HG03342 (cell line): ENCODE measurements around the gene CC2D1B.

Experiments
- ATAC-seq: cut with Tn5 transposase; IDR thresholded peaks from one replicate; pipeline ENCODE4 v1.9.1; 2021; ENCODE audit warnings: mild to moderate bottlenecking, moderate library complexity; ENCODE audit not compliant: unreplicated experiment

Gene CC2D1B

GRCh38 chr1:52360595-52360968 is 5.4 kb downstream of the CC2D1B start:
- no peak for ATAC-seq

DNA sequence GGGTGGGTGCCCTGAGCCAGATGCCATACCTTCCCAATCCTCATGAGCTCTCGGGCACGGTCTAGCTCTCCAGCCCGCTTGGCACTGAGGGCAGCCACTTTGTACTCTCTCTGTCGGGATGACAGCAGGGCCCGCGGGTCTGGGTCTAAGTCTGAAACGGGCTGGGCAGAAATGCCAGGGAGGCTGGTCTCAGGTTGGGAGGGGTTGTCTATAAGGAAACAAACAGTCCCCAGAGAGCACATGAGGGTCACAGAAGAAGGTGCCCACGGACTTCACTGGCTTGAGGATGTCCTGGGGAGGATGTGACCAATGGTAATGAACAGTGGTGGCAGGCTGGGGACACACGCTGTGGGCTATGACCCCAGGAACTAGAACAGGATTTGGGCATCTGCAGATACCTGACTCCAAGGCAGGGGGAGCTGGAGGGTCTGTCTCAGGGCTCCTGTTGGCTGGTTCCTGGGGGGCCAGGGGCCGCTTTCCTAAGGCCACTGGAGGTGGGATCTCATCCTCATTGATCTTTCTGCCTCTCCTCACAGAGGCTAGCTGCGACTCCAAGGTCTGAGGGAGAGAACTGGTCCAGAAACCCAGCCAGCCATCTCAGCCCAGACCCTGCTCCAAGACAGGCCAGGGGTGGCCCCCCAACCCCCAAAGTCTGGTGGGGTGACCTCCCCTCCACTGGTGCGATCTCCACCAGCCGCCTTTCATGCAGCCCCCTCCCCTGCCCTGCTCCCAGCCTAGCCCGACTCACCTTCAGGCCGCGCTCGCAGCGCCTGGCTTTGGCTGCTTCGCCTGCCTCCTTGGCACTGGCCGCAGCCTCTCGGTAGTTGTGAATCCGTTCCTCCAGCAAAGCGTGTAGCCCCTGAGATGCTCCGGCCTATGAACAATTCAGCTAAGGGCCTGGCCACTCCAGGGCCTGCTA is 6.1 kb downstream of the CC2D1B start:
- no peak for ATAC-seq

DNA sequence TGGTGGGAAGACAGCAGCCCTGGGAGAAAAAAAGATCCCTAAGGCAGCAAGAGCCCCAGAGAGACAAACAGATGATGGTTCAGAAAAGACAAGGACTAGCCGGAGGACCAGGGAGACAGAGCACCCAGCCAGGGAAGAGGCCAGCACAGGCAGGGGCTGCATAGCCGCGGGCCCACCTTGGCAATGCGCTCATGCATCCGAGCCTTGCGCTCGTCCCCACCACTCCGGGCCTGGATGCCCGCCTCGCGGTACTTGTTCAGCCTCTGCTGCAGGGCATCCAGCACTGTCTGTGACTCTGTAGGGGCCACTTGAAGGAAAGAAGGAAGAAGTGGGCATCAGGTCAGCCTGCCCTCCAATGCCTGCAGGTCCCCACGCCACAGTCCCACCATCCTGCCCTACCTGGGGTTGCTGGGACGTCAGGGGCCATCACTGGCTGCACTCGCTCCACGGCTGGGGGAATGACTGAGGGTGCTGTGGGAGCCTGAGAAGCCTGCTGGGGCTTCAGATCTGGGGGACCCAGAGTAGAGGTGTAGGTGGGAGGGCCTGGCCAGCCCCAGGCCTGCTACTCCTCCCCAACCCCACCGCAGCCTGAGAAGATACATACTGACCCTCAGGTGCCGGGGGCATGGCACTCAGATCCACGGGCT is 7.0 kb downstream of the CC2D1B start:
- ATAC-seq = no peak

GRCh38 chr1:52357397-52357796 is 8.6 kb downstream of the CC2D1B start:
- ATAC-seq = no peak

GRCh38 chr1:52356818-52357355 is 9.1 kb downstream of the CC2D1B start:
- ATAC-seq = no peak

DNA sequence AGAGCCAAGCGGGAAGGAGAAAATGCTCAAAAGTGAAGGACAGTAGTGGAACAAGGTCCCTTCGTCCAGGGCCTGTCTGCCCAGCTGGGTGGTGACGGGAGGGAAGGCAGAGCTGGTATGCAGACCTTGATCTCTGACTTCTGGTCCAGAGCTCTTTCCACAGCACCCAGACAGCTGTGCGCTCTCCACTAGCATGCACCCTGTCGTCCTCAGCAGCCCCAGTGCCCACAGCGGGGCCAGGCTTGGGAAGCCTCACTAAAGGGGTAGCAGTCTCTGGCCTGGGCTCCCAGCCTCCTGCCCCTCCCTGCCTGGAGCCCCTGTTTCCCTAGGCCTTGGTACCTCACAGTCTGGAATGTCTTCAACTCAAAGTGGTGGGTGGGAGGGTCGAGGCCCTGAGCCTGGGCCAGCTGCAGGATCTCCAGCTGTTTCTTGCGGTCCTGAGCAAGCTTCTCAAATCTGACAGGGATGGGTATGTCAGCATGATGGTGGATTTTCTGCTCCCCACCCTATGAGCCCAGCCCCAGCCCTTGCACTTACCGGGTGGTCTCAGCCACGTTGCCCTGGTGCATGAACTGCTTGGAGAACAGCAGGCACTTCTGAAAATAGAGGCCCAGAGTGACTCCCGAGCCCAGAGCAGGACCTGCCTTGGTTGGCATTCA is 10.0 kb downstream of the CC2D1B start:
- no peak for ATAC-seq

DNA sequence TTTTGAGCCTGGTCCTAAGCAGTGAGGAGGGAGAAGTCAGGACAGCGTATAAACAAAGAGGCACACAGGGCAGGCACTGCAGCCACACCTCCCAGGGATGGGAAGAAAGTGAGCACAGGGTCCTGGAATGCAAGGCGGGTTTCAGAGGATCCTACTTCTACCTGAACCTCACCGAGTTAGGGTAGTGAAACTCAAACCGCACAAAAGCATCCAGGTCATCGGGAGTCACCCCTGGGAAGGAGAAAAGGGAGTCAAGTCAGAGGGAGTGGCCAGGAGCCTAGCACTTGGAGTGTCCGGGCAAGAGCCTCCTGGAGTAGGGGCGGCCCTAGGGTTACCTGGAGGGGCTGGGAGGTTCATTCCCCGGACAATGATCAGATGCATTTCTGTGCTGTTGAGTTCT is 10.6 kb downstream of the CC2D1B start:
- ATAC-seq = no peak

- ATAC-seq = no peak
These were observed 13.3 kb downstream of the CC2D1B start for GRCh38 chr1:52352690-52353089.

- no peak for ATAC-seq
These were observed 17.2 kb downstream of the CC2D1B start for GRCh38 chr1:52348704-52349300.

DNA sequence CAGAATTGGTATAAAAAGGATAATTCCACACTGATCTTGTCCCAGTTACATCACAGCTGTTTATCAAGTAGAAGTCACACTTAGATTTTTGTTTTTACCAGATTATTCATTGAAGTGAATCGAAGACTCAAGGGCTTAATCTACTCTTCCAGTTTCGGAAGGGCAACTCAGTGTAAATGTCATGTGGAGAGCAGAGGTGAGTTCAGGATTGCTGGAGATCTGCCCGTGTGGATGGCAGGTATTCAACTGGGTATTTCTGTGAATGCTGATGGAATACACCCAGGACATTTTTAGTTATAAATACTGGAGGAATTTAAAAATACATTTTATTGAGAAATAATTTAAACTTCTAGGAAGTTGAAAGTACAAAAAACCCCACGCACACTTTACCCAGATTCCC is 19.4 kb downstream of the CC2D1B start:
- no peak for ATAC-seq

DNA sequence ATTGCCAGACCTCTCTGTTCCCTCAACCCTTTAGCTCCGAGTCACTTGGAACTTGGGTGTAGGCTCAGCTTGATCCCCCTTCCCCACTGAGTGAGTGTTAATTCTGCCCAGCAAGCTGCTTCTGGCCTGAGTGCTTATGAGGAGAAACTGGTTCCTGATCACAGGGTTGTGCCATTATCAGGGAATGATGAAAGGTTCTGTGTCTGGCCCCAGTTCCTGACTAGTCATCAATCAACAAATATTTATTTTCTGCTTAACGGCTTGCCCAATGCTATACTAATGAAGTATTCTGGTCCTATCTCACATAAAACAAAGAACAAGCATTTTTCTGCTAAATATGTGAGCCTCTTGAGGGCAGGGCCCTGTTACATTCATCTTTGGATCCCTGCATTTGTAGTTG is 20.8 kb downstream of the CC2D1B start:
- ATAC-seq = no peak

DNA sequence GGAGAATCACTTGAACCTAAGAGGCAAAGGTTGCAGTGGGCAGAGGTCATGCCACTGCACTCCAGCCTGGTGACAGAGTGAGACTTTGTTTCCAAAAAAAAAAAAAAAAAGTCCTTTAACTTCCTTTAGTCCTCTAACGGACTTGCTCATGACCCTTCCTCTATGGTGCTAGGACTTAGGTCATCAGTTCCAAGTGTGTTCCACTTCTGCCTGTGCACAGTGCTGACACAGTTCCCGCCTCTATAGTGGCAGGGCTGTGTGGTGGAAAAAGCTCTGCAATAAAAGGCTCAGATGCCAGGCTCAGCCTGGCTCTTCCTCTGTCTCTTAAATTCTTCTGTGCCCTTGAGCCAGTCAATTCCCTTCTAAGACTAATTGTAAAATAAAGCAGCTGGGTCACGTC is 22.0 kb downstream of the CC2D1B start:
- ATAC-seq = no peak

GRCh38 chr1:52341655-52342260 is 24.2 kb downstream of the CC2D1B start:
- ATAC-seq = no peak

GRCh38 chr1:52337439-52337838 is 28.6 kb downstream of the CC2D1B start:
- ATAC-seq = no peak

DNA sequence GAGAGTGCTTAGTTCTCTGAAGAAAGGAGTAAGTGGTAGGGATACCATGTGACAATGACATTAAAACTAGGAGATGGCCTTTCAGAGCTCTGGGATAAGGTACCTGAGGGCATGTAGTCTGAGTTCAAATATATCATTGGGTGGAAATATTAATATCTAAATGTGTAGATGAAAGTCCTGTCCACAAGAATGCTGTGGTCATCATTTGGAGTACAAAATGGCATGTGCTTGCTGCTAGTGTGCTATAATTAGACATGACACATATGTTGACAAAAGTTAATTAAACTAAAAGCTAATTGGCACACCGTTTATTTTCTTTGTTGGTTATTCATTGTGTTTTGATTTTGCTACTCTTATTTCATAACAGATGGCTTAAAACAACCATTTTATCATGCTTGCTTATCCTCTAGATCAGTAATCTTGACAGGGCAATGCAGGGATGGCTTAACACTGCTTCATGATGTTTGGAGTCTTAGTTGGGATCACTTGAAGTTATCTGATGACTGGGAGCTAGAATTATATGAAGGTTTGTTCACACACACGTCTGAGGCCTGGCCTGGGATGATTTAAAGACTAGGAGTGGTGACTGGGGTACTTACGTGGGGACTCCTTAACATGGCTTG is 31.0 kb downstream of the CC2D1B start:
- ATAC-seq = no peak

DNA sequence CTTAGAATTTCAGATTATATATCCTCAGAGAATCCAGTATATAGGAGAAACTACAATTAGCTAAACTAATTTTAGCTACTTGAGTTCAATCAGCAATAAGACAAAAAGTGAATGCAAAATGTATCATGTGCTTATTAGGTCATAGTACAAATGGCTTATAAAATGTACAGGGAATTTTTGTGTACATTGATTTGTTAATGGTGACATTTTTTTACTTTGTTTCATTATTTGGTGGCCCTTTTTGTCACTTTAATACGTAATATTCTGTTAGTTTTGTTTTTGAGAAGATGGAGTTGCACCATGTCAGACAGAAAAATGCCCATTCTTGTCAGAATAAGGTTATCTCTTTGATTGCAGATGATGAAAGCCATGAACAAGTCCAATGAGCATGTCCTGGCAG is 33.6 kb downstream of the CC2D1B start:
- ATAC-seq = no peak

GRCh38 chr1:52328615-52329014 is 37.4 kb downstream of the CC2D1B start:
- no peak for ATAC-seq

DNA sequence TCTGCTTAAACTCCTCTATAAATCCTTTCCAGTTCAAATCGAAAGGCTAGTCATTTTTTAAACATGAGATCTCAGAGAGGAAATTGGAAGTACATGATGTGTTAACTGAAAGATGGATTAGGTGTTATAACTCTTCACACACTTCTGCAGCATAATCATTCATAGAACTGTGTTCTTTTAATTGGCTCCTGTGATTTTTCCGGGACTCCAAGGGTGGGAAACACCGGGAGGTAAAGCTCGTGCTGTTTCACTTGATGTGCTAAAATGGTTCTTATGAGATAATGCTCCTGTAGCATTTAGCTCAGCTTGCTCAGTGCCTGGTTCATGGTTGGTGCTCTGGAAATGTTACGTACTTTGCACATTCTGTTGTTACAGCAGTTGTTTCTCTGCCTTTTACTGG is 40.2 kb downstream of the CC2D1B start:
- no peak for ATAC-seq

GRCh38 chr1:52323731-52324130 is 42.3 kb downstream of the CC2D1B start:
- no peak for ATAC-seq

- no peak for ATAC-seq
These were observed 44.9 kb downstream of the CC2D1B start for GRCh38 chr1:52321061-52321460.
